Neuronal stem cell (in vitro differentiated cells): ENCODE data around the gene PXK.

Experiments used
- DNase-seq: peaks from one replicate; pipeline ENCODE4 v3.0.0-alpha.2; 2013; ENCODE audit warnings: low spot score
- H2AFZ ChIP-seq: one replicate; pipeline ENCODE4 v1.6.1; 2013; ENCODE audit warnings: mild to moderate bottlenecking, low read length, inconsistent platforms
- H2AK5ac ChIP-seq: 2 replicates; pipeline ENCODE4 v1.6.1; 2013; ENCODE audit warnings: low read depth, mild to moderate bottlenecking, inconsistent platforms, low read length, moderate library complexity, mixed read lengths
- H2BK120ac ChIP-seq: 2 replicates; pipeline ENCODE4 v1.6.1; 2013; ENCODE audit warnings: low read depth, mild to moderate bottlenecking, inconsistent platforms, low read length, moderate library complexity, mixed read lengths
- H2BK12ac ChIP-seq: one replicate; pipeline ENCODE4 v1.6.1; 2013; ENCODE audit warnings: low read length, inconsistent platforms
- H2BK15ac ChIP-seq: 2 replicates; pipeline ENCODE4 v1.6.1; 2013; ENCODE audit warnings: mild to moderate bottlenecking, low read length, inconsistent platforms, mixed read lengths
- H2BK5ac ChIP-seq: one replicate; pipeline ENCODE4 v1.6.1; 2013; ENCODE audit warnings: inconsistent platforms, mild to moderate bottlenecking, low read length, moderate library complexity
- H3K14ac ChIP-seq: one replicate; pipeline ENCODE4 v1.6.1; 2013; ENCODE audit warnings: low read length, inconsistent platforms
- H3K18ac ChIP-seq: 2 replicates; pipeline ENCODE4 v1.6.1; 2013; ENCODE audit warnings: low read length, inconsistent platforms
- H3K23ac ChIP-seq: 2 replicates; pipeline ENCODE4 v1.6.1; 2013; ENCODE audit warnings: low read depth, mild to moderate bottlenecking, mixed read lengths, low read length, inconsistent platforms; ENCODE audit not compliant: poor library complexity
- H3K27ac ChIP-seq: replicated peaks from 3 replicates; pipeline ENCODE4 v1.5.1; 2013; ENCODE audit warnings: low read length, inconsistent platforms
- H3K27me3 ChIP-seq, 3 experiments: 2 replicates each; pipeline ENCODE4 v1.6.1; 2013; ENCODE audit warnings: low read length in 3 of 3, mild to moderate bottlenecking in 2 of 3, inconsistent platforms in 1 of 3, low read depth in 1 of 3, mixed read lengths in 1 of 3, moderate library complexity in 1 of 3; ENCODE audit not compliant: control insufficient read depth in 3 of 3, insufficient read depth in 3 of 3
- H3K36me3 ChIP-seq, 2 donors: replicated peaks in 1 of 2; 2 replicates each; pipeline ENCODE4 v1.6.1; 2013; ENCODE audit warnings: low read length in 2 of 2; ENCODE audit not compliant: control insufficient read depth in 2 of 2, insufficient read depth in 2 of 2
- H3K4ac ChIP-seq: 2 replicates; pipeline ENCODE4 v1.6.1; 2013; ENCODE audit warnings: inconsistent platforms, mild to moderate bottlenecking, low read length, moderate library complexity
- H3K4me1 ChIP-seq, 2 donors: 1 replicate in 1 of 2; 2 replicates in 1 of 2; pipeline ENCODE4 v1.6.1; 2013; ENCODE audit warnings: low read length in 2 of 2, low read depth in 1 of 2; ENCODE audit not compliant: control insufficient read depth in 2 of 2, insufficient read depth in 1 of 2
- H3K4me2 ChIP-seq: one replicate; pipeline ENCODE4 v1.6.1; 2013; ENCODE audit warnings: mild to moderate bottlenecking, low read length, inconsistent platforms; ENCODE audit not compliant: insufficient read depth, poor library complexity, severe bottlenecking
- H3K4me3 ChIP-seq, 2 donors: 2 replicates each; pipeline ENCODE4 v1.5.1; 2013; ENCODE audit warnings: low read length in 2 of 2, mild to moderate bottlenecking in 2 of 2, inconsistent platforms in 1 of 2, moderate library complexity in 1 of 2
- H3K79me1 ChIP-seq: one replicate; pipeline ENCODE4 v1.6.1; 2013; ENCODE audit warnings: low read depth, mild to moderate bottlenecking, inconsistent platforms, low read length, moderate library complexity
- H3K9ac ChIP-seq: one replicate; pipeline ENCODE4 v1.6.1; 2013; ENCODE audit warnings: mild to moderate bottlenecking, low read depth, low read length, inconsistent platforms; ENCODE audit not compliant: poor library complexity
- H3K9me3 ChIP-seq, 2 donors: replicated peaks in 1 of 2; 2 replicates each; pipeline versions ENCODE3 to v1.6.1; 2013; ENCODE audit warnings: low read length in 2 of 2, mild to moderate bottlenecking in 2 of 2, inconsistent platforms in 1 of 2, low read depth in 1 of 2, mixed read lengths in 1 of 2, moderate library complexity in 1 of 2; ENCODE audit not compliant: control insufficient read depth in 2 of 2, insufficient read depth in 1 of 2
- H4K8ac ChIP-seq: one replicate; pipeline ENCODE4 v1.6.1; 2013; ENCODE audit warnings: low read depth, mild to moderate bottlenecking, inconsistent platforms, low read length, moderate library complexity
- H4K91ac ChIP-seq: one replicate; pipeline ENCODE4 v1.6.1; 2013; ENCODE audit warnings: low read length, low read depth, mild to moderate bottlenecking, inconsistent platforms; ENCODE audit not compliant: poor library complexity
- WGBS, 2 donors: extraction: QIAGEN DNeasy Blood & Tissue Kit; methylation state at CpG; one replicate each; pipeline ENCODE4 v1.1.7; 2013; ENCODE audit warnings: missing lambda C conversion rate in 2 of 2, mixed read lengths in 1 of 2; ENCODE audit not compliant: insufficient read length in 2 of 2, insufficient replicate concordance in 1 of 2; ENCODE audit errors: extremely low coverage in 2 of 2; 5-methylcytosine and 5-hydroxymethylcytosine counted together

The PXK gene

DNA sequence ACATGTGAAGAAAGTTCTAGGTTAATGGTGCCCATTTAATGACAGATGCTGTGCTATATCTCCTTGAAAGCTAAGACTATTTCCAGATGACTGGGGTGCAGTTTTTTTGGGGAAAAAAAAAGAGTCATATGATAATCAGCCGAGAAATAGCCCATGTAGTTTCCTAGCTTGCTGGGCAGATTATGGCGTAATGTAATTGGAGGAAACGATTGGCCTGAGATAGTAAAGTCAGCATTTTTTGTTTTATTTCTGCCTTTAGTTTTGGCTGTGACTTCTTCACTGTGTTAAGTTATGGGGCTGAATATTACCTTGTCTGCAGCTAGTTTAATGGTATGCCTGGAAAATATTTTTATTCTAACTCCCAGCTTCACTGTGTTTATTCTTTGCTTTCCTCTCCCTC is 77.0 kb downstream of the PXK start:
- no CpG with 5 or more reads among the region's 3 CpGs for WGBS, 2 donors
- H3K14ac ChIP-seq: no peak overlapping the region

DNA sequence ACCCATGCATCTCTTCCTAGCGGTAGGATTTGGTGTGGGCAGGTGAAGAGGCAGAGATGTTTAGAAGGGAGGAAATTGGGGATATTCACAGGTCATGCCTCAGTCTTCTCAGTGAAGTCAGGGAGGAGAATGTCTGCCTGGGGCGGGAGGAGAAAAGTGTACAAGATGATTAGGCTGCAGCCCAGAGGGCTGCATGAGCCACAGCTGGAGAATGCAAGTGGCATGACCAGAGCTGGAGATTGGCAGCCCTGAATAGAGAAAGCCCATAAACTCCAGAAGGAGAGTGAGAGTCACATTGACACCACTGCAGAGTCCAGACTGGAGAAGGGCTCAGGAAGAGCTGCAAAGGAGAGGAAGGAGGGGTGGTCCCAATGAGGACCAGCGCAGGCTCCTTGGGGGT is 78.3 kb downstream of the PXK start:
- Histone ChIP-seq H3K23ac (no peak overlapping the region), H4K8ac (no peak overlapping the region), H3K27me3 (no peaks in the 10 kb centered on the region), H2AFZ (no peak overlapping the region), H3K4me2 (no peak overlapping the region), H3K4me3 (no peak overlapping the region), H3K18ac (no peak overlapping the region), H2AK5ac (no peak overlapping the region), H3K4me1 (peaks cover 0 to 5% of the 10 kb centered on the region in 2 donors), H3K9ac (no peak overlapping the region), H4K91ac (no peak overlapping the region), H2BK120ac (no peak overlapping the region), H3K4ac (no peak overlapping the region), H3K14ac (no peak overlapping the region), H3K27ac (no peak overlapping the region), H3K36me3 (peaks cover 0 to 11% of the 10 kb centered on the region in 2 donors), H2BK12ac (no peak overlapping the region), H3K9me3 (peaks cover 0 to 5% of the 10 kb centered on the region in 2 donors), H3K79me1 (no peaks in the 10 kb centered on the region), H2BK15ac (no peak overlapping the region), H2BK5ac (no peak overlapping the region)
- WGBS, 2 donors: no CpG with 5 or more reads among the region's 3 CpGs
- DNase-seq: no peak

More for the DNA sequence above, 77.0 kb downstream of the PXK start:
- no peak overlapping the region for H2AFZ ChIP-seq
- H3K4me1 ChIP-seq: peaks cover 0 to 5% of the 10 kb centered on the region in 2 donors
- no peak overlapping the region for H2BK120ac ChIP-seq
- no peak overlapping the region for H4K91ac ChIP-seq
- H3K9me3 ChIP-seq: peaks cover 0 to 5% of the 10 kb centered on the region in 2 donors
- no peak overlapping the region for H3K27ac ChIP-seq
- no peak overlapping the region for H3K4me3 ChIP-seq
- H2BK15ac ChIP-seq: no peak overlapping the region
- no peak overlapping the region for H4K8ac ChIP-seq
- no peaks in the 10 kb centered on the region for H3K27me3 ChIP-seq
- H2BK5ac ChIP-seq: no peak overlapping the region
- no peak overlapping the region for H2BK12ac ChIP-seq
- no peak overlapping the region for H3K18ac ChIP-seq
- peaks cover 0 to 11% of the 10 kb centered on the region in 2 donors for H3K36me3 ChIP-seq
- no peak overlapping the region for H2AK5ac ChIP-seq
- no peak overlapping the region for H3K4ac ChIP-seq
- no peak overlapping the region for H3K9ac ChIP-seq
- no peak overlapping the region for H3K4me2 ChIP-seq
- no peak overlapping the region for H3K23ac ChIP-seq
- no peak for DNase-seq
- H3K79me1 ChIP-seq: no peaks in the 10 kb centered on the region

DNA sequence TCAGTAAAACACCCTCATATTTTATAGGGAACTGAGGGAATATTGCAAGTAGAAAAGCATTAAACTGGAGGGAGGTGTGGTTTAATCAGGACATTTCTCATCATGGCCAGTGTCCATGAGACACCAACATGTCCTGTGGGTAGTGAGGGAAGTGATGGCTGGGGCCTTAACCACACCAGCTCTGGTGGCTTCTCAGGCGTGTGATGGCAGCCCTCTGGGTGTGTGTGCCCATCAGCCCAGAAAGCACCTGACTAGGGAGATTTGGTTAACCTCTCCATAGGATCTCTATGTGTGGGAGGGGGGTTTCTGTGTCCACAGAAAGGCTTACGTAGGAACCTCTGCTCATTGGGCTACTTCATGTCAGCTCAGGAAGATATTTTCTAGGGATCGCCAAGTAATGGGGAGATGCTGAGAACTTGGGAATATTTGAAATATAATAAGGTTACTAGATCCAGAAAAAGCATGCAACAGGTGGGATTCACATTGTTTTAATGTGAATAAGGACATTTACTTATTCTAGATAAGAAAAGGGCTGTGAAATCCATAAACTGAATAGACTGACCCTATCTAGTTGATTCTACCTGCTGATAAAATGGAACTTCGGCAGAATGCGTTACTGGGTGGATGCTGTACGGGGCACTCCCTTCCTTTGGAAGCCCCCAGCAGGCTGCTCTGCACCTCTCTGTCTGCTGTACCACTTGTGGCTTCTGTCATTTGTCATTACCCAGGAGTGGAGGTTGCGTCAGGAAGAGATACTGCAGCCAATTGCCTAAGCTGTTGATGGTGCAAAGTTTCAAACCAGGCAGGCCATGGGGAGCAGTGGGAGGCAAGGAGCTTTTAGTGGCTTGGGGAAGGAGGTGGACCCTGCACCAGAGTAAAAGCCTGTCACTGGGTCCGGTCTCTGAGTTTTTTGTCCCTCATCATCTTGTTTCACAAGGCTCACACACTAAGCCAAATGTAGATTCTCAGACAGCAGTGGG is 79.4 kb downstream of the PXK start:
- no peak overlapping the region for H3K4me3 ChIP-seq
- H3K18ac ChIP-seq: no peak overlapping the region
- no peaks in the 10 kb centered on the region for H3K27me3 ChIP-seq
- no peak overlapping the region for H2BK12ac ChIP-seq
- H3K9ac ChIP-seq: no peak overlapping the region
- H4K8ac ChIP-seq: no peak overlapping the region
- no peak overlapping the region for H4K91ac ChIP-seq
- H2AK5ac ChIP-seq: no peak overlapping the region
- H3K4me2 ChIP-seq: no peak overlapping the region
- DNase-seq: no peak
- H3K14ac ChIP-seq: no peak overlapping the region
- H3K79me1 ChIP-seq: no peaks in the 10 kb centered on the region
- no CpG with 5 or more reads among the region's 8 CpGs for WGBS, 2 donors
- H2BK120ac ChIP-seq: no peak overlapping the region
- H2AFZ ChIP-seq: no peak overlapping the region
- H2BK15ac ChIP-seq: no peak overlapping the region
- H3K4ac ChIP-seq: no peak overlapping the region
- H3K4me1 ChIP-seq: peaks cover 0 to 8% of the 10 kb centered on the region in 2 donors
- peaks cover 0 to 11% of the 10 kb centered on the region in 2 donors for H3K36me3 ChIP-seq
- no peak overlapping the region for H3K27ac ChIP-seq
- no peak overlapping the region for H3K23ac ChIP-seq
- no peak overlapping the region for H2BK5ac ChIP-seq
- peaks cover 0 to 5% of the 10 kb centered on the region in 2 donors for H3K9me3 ChIP-seq

DNA sequence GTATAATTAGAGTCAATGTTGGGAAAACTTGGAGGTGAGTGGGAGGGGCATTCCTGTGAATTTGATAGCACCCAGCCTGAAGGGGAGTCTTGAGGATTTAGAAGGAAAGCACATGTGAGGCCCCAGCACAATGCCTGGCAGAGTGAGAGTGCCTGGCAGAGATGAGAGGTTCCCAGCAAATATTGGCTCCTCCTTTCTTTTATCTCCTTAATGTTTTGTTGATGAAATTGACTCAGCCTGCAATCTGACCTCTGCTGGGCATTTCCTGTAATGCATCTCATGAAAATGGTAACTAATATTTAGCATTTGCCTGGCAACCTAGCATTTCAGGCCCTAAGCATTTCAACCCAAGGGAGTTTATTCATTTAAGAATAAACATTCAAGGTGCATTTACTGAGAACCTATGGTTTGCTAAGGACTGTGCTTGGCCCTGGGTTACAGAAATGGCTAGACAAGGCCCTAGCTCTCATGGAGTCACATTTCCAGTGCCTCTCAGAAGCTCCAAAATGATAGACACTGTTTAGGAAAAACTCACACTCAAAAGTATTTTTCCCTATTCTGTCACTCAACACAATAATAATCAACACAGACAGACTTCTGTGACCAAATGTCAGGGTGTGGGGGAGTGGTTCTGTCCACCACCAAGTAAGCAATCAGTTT is 82.0 kb downstream of the PXK start:
- H2BK12ac ChIP-seq: no peak overlapping the region
- no peaks in the 10 kb centered on the region for H3K9me3 ChIP-seq
- no peak overlapping the region for H3K27ac ChIP-seq
- H3K18ac ChIP-seq: no peak overlapping the region
- no peak overlapping the region for H3K4ac ChIP-seq
- H3K23ac ChIP-seq: no peak overlapping the region
- H3K27me3 ChIP-seq: no peaks in the 10 kb centered on the region
- no peak overlapping the region for H2BK5ac ChIP-seq
- H4K8ac ChIP-seq: no peak overlapping the region
- H3K4me1 ChIP-seq: peaks cover 0 to 8% of the 10 kb centered on the region in 2 donors
- H2AFZ ChIP-seq: peak overlapping the region; percentile 59
- H4K91ac ChIP-seq: no peak overlapping the region
- peaks cover 0 to 7% of the 10 kb centered on the region in 2 donors for H3K36me3 ChIP-seq
- no peak overlapping the region for H2AK5ac ChIP-seq
- H3K4me2 ChIP-seq: no peak overlapping the region
- no peak overlapping the region for H3K14ac ChIP-seq
- DNase-seq: peak; percentile 33
- H3K9ac ChIP-seq: no peak overlapping the region
- H3K4me3 ChIP-seq: no peak overlapping the region
- H2BK15ac ChIP-seq: no peak overlapping the region
- no peaks in the 10 kb centered on the region for H3K79me1 ChIP-seq
- H2BK120ac ChIP-seq: no peak overlapping the region
